ACC112 (cell line): Measurements from ENCODE around the gene AP2A2.
"Not testable (repeated sequence)": the region's sequence is repeated elsewhere in the genome, so short reads cannot be mapped to it uniquely, and the experiment has no call there.

Experiments
- H2AFZ ChIP-seq: fragments of 200-600 bp; sonication (generic); one replicate; pipeline ENCODE4 v1.6.0; 2017; ENCODE audit warnings: antibody characterized with exemption, low read length; ENCODE audit not compliant: unreplicated experiment
- H3K27ac ChIP-seq: fragments of 200-600 bp; sonication (generic); 2 replicates; pipeline ENCODE4 v1.5.1; 2014; ENCODE audit warnings: low read depth, mild to moderate bottlenecking, antibody characterized with exemption, low read length, moderate library complexity
- H3K27me3 ChIP-seq: fragments of 200-600 bp; sonication (generic); 2 replicates; pipeline ENCODE4 v1.6.1; 2014; ENCODE audit warnings: mild to moderate bottlenecking, antibody characterized with exemption, low read length, moderate library complexity, mixed read lengths; ENCODE audit not compliant: insufficient read depth
- H3K36me3 ChIP-seq: fragments of 200-600 bp; sonication (generic); 2 replicates; pipeline ENCODE4 v1.6.1; 2016; ENCODE audit warnings: mild to moderate bottlenecking, antibody characterized with exemption, low read length, moderate library complexity, mixed read lengths; ENCODE audit not compliant: insufficient read depth
- H3K4me1 ChIP-seq: fragments of 200-600 bp; sonication (generic); one replicate; pipeline ENCODE4 v1.6.1; 2016; ENCODE audit warnings: low read length, mixed read lengths; ENCODE audit not compliant: insufficient read depth, unreplicated experiment, control insufficient read depth
- H3K4me3 ChIP-seq: fragments of 200-600 bp; sonication (generic); 2 replicates; pipeline ENCODE4 v1.5.1; 2014; ENCODE audit warnings: mild to moderate bottlenecking, low read depth, low read length
- H3K79me2 ChIP-seq: fragments of 200-600 bp; sonication (generic); one replicate; pipeline ENCODE4 v1.6.0; 2016; ENCODE audit warnings: low read length; ENCODE audit not compliant: control insufficient read depth, unreplicated experiment, insufficient read depth

The AP2A2 gene

DNA sequence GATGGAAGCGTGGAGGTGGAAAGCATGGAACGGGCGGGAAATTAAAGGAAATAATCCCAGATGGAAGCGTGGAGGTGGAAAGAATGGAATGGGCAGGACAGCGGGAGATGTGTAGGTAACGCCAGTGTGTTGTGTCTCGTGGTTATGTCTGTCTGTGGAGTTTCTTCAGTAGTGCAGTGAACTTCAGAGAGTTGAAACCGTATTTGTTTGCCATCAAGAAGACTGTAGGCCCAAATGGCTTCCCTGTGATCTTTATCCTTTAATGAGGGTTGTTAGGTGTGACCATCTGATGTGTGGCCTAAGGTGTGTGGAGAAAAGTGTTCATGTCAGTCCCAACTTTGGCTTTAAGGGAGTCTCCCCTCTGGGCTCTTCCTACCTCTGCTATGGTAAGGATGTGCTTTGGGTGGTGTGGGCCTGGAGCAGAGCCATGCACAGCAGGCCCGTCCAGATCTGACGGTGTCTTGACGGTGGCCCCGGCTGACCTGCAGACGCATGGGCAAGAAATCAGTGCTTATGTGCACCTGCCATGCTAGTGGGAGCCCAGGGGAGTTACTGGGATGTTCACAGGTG is 39.6 kb downstream of the AP2A2 start:
- peaks cover 13% of the 10 kb centered on the region for H3K79me2 ChIP-seq

GRCh38 chr11:967995-968751 is 42.5 kb downstream of the AP2A2 start:
- H2AFZ ChIP-seq, result no peak overlapping the region
- H3K79me2 ChIP-seq, result peaks cover 13% of the 10 kb centered on the region
- H3K4me3 ChIP-seq, result no peak overlapping the region
- no peaks in the 10 kb centered on the region for H3K27me3 ChIP-seq
- H3K4me1 ChIP-seq, result peaks cover 7% of the 10 kb centered on the region
- peaks cover 17% of the 10 kb centered on the region; the same call in 1 of the 2 replicates for H3K36me3 ChIP-seq
- no peak overlapping the region for H3K27ac ChIP-seq

More for the DNA sequence above, 39.6 kb downstream of the AP2A2 start:
- H3K4me1 ChIP-seq, result peaks cover 7% of the 10 kb centered on the region
- H3K27ac ChIP-seq, result no peak overlapping the region
- no peak overlapping the region for H3K4me3 ChIP-seq
- H2AFZ ChIP-seq, result no peak overlapping the region
- 0 out of 2 replicates have a peak, but pooled peaks cover 13% of the 10 kb centered on the region for H3K36me3 ChIP-seq
- H3K27me3 ChIP-seq, result no peaks in the 10 kb centered on the region

DNA sequence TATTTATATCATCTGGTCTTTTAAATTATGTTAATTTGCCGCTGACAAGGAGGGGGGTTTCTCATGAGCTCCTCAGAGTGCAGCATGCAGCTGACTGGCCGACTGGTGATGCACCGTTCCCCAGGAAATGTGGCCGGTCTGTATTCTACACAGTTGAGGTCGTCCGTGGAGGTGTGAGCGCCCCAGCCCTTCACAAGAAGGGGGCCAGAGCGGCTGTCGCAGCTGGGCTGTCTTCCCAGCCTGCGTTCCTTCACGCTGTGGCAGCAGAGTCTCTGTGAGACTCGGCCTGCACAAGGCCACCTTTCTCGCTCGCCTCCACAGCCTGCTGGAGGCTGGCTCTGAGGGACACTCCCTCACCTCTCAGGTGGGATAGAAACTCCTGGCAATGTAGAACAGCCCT is 43.2 kb downstream of the AP2A2 start:
- no peak overlapping the region for H3K4me3 ChIP-seq

GRCh38 chr11:969651-970205 is 44.1 kb downstream of the AP2A2 start:
- Histone ChIP-seq H3K27me3 (no peaks in the 10 kb centered on the region), H3K4me3 (no peak overlapping the region), H2AFZ (no peak overlapping the region), H3K27ac (no peak overlapping the region), H3K4me1 (peaks cover 7% of the 10 kb centered on the region), H3K79me2 (peaks cover 13% of the 10 kb centered on the region), H3K36me3 (peaks cover 4% of the 10 kb centered on the region; the same call in 1 of the 2 replicates)

More for the DNA sequence above, 43.2 kb downstream of the AP2A2 start:
- H3K27ac ChIP-seq, result no peak overlapping the region
- peaks cover 7% of the 10 kb centered on the region for H3K4me1 ChIP-seq
- H2AFZ ChIP-seq, result no peak overlapping the region
- H3K27me3 ChIP-seq, result no peaks in the 10 kb centered on the region
- peaks cover 12% of the 10 kb centered on the region; the same call in 1 of the 2 replicates for H3K36me3 ChIP-seq
- H3K79me2 ChIP-seq, result peaks cover 13% of the 10 kb centered on the region

DNA sequence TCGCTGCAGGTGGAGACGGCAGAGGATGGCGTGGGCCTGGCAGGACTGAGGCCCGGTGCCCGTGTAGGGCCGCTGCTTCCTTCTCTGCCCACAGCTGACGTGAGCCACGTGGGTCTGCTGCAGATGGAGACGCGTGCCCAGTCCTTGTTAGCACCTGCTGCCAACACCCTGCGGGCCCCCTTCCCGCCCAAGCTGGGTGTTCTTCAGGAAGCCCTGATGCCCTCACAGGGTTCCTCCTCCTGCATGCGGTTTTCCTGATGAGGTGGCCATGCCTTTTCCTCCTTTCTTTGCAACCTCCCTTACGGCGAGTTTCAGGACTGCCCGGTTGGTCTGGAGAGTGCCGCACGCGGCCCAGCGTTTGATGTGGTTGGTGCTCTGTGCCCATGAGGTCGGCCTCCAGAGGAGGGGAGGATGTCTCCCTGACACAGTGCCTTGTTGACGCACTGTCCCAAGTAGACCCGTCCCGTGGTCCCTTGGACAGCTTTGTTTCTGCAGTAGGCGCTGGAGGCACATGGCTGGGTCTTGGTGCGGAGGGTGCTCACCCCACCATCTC is 44.7 kb downstream of the AP2A2 start:
- Histone ChIP-seq H3K36me3 (peaks cover 3% of the 10 kb centered on the region; the same call in 1 of the 2 replicates), H2AFZ (no peak overlapping the region), H3K27ac (no peak overlapping the region), H3K4me1 (peaks cover 7% of the 10 kb centered on the region), H3K27me3 (no peaks in the 10 kb centered on the region), H3K79me2 (peaks cover 13% of the 10 kb centered on the region), H3K4me3 (no peak overlapping the region)

- H3K36me3 ChIP-seq, result peaks cover 3% of the 10 kb centered on the region; the same call in 1 of the 2 replicates
- H3K4me3 ChIP-seq, result no peak overlapping the region
- H3K27me3 ChIP-seq, result no peaks in the 10 kb centered on the region
- H3K27ac ChIP-seq, result no peak overlapping the region
- H3K79me2 ChIP-seq, result peaks cover 13% of the 10 kb centered on the region
- H2AFZ ChIP-seq, result no peak overlapping the region
- H3K4me1 ChIP-seq, result peaks cover 7% of the 10 kb centered on the region
Measured at GRCh38 chr11:971092-971690, 45.5 kb downstream of the AP2A2 start.

GRCh38 chr11:971731-972365 is 46.2 kb downstream of the AP2A2 start:
- Histone ChIP-seq H3K27ac (no peak overlapping the region), H3K36me3 (peaks cover 3% of the 10 kb centered on the region; the same call in 1 of the 2 replicates), H2AFZ (no peak overlapping the region), H3K4me1 (peaks cover 2% of the 10 kb centered on the region), H3K79me2 (peaks cover 13% of the 10 kb centered on the region), H3K4me3 (no peak overlapping the region), H3K27me3 (no peaks in the 10 kb centered on the region)

DNA sequence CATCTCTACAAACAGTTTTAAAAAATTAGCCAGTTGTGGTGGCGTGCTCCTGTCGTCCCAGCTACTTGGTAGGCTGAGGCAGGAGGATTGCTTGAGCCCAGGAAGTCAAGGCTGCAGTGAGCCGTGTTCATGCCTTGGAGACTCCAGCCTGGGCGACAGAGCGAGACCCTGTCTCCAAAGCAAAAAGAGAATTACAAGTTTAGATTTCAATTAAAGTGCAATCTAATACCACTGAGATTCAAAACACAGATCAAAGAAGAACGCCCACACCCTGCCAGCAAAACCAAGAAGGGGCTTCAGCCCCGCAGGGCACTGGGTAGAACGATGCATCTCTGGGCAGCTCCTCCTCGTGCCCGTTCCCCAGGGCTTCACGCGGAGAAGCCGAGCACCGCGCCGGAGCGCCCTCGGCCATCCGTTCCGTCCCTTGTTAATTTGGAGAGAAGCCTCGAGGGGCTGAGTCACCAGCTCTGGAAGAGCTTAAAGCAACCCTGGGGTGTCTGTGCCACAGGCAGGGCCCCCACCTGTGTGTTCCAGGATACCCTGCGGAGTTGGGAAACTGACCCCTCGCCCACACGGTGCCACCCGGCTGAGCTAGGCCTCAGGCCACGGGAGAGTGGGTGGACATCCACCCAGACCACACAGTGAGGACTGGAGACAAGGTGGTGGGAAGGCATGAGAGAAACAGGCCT is 47.0 kb downstream of the AP2A2 start:
- H3K27me3 ChIP-seq, result no peaks in the 10 kb centered on the region
- H2AFZ ChIP-seq, result no peak overlapping the region
- H3K36me3 ChIP-seq, result peaks cover 6% of the 10 kb centered on the region; the same call in 1 of the 2 replicates
- no peak overlapping the region for H3K27ac ChIP-seq
- no peak overlapping the region for H3K4me3 ChIP-seq
- H3K79me2 ChIP-seq, result peaks cover 11% of the 10 kb centered on the region
- H3K4me1 ChIP-seq, result no peaks in the 10 kb centered on the region

- Histone ChIP-seq H3K4me1 (no peaks in the 10 kb centered on the region), H3K36me3 (peaks cover 6% of the 10 kb centered on the region; the same call in 1 of the 2 replicates), H3K27me3 (no peaks in the 10 kb centered on the region), H3K79me2 (peaks cover 7% of the 10 kb centered on the region), H2AFZ (no peak overlapping the region), H3K4me3 (no peak overlapping the region), H3K27ac (no peak overlapping the region)
Measured at GRCh38 chr11:973237-973636, 47.6 kb downstream of the AP2A2 start.

- not testable (repeated sequence) for H3K79me2 ChIP-seq, H3K36me3 ChIP-seq, H3K4me1 ChIP-seq, H3K4me3 ChIP-seq, H3K27me3 ChIP-seq, H3K27ac ChIP-seq, H2AFZ ChIP-seq
Measured at GRCh38 chr11:975376-975775, 49.7 kb downstream of the AP2A2 start.
